Neuronal stem cell (in vitro differentiated cells): ENCODE measurements around the gene NPAS3.

Source experiments
- DNase-seq: peaks from one replicate; pipeline ENCODE4 v3.0.0-alpha.2; 2013; ENCODE audit warnings: low spot score
- H2AFZ ChIP-seq: one replicate; pipeline ENCODE4 v1.6.1; 2013; ENCODE audit warnings: mild to moderate bottlenecking, low read length, inconsistent platforms
- H2AK5ac ChIP-seq: 2 replicates; pipeline ENCODE4 v1.6.1; 2013; ENCODE audit warnings: low read depth, mild to moderate bottlenecking, inconsistent platforms, low read length, moderate library complexity, mixed read lengths
- H2BK120ac ChIP-seq: 2 replicates; pipeline ENCODE4 v1.6.1; 2013; ENCODE audit warnings: low read depth, mild to moderate bottlenecking, inconsistent platforms, low read length, moderate library complexity, mixed read lengths
- H2BK12ac ChIP-seq: one replicate; pipeline ENCODE4 v1.6.1; 2013; ENCODE audit warnings: low read length, inconsistent platforms
- H2BK15ac ChIP-seq: 2 replicates; pipeline ENCODE4 v1.6.1; 2013; ENCODE audit warnings: mild to moderate bottlenecking, low read length, inconsistent platforms, mixed read lengths
- H2BK5ac ChIP-seq: one replicate; pipeline ENCODE4 v1.6.1; 2013; ENCODE audit warnings: inconsistent platforms, mild to moderate bottlenecking, low read length, moderate library complexity
- H3K14ac ChIP-seq: one replicate; pipeline ENCODE4 v1.6.1; 2013; ENCODE audit warnings: low read length, inconsistent platforms
- H3K18ac ChIP-seq: 2 replicates; pipeline ENCODE4 v1.6.1; 2013; ENCODE audit warnings: low read length, inconsistent platforms
- H3K23ac ChIP-seq: 2 replicates; pipeline ENCODE4 v1.6.1; 2013; ENCODE audit warnings: low read depth, mild to moderate bottlenecking, mixed read lengths, low read length, inconsistent platforms; ENCODE audit not compliant: poor library complexity
- H3K27ac ChIP-seq: replicated peaks from 3 replicates; pipeline ENCODE4 v1.5.1; 2013; ENCODE audit warnings: low read length, inconsistent platforms
- H3K27me3 ChIP-seq, 3 experiments: 2 replicates each; pipeline ENCODE4 v1.6.1; 2013; ENCODE audit warnings: low read length in 3 of 3, mild to moderate bottlenecking in 2 of 3, inconsistent platforms in 1 of 3, low read depth in 1 of 3, mixed read lengths in 1 of 3, moderate library complexity in 1 of 3; ENCODE audit not compliant: control insufficient read depth in 3 of 3, insufficient read depth in 3 of 3
- H3K36me3 ChIP-seq, 2 donors: replicated peaks in 1 of 2; 2 replicates each; pipeline ENCODE4 v1.6.1; 2013; ENCODE audit warnings: low read length in 2 of 2; ENCODE audit not compliant: control insufficient read depth in 2 of 2, insufficient read depth in 2 of 2
- H3K4ac ChIP-seq: 2 replicates; pipeline ENCODE4 v1.6.1; 2013; ENCODE audit warnings: inconsistent platforms, mild to moderate bottlenecking, low read length, moderate library complexity
- H3K4me1 ChIP-seq, 2 donors: 1 replicate in 1 of 2; 2 replicates in 1 of 2; pipeline ENCODE4 v1.6.1; 2013; ENCODE audit warnings: low read length in 2 of 2, low read depth in 1 of 2; ENCODE audit not compliant: control insufficient read depth in 2 of 2, insufficient read depth in 1 of 2
- H3K4me2 ChIP-seq: one replicate; pipeline ENCODE4 v1.6.1; 2013; ENCODE audit warnings: mild to moderate bottlenecking, low read length, inconsistent platforms; ENCODE audit not compliant: insufficient read depth, poor library complexity, severe bottlenecking
- H3K4me3 ChIP-seq, 2 donors: 2 replicates each; pipeline ENCODE4 v1.5.1; 2013; ENCODE audit warnings: low read length in 2 of 2, mild to moderate bottlenecking in 2 of 2, inconsistent platforms in 1 of 2, moderate library complexity in 1 of 2
- H3K79me1 ChIP-seq: one replicate; pipeline ENCODE4 v1.6.1; 2013; ENCODE audit warnings: low read depth, mild to moderate bottlenecking, inconsistent platforms, low read length, moderate library complexity
- H3K9ac ChIP-seq: one replicate; pipeline ENCODE4 v1.6.1; 2013; ENCODE audit warnings: mild to moderate bottlenecking, low read depth, low read length, inconsistent platforms; ENCODE audit not compliant: poor library complexity
- H3K9me3 ChIP-seq, 2 donors: replicated peaks in 1 of 2; 2 replicates each; pipeline versions ENCODE3 to v1.6.1; 2013; ENCODE audit warnings: low read length in 2 of 2, mild to moderate bottlenecking in 2 of 2, inconsistent platforms in 1 of 2, low read depth in 1 of 2, mixed read lengths in 1 of 2, moderate library complexity in 1 of 2; ENCODE audit not compliant: control insufficient read depth in 2 of 2, insufficient read depth in 1 of 2
- H4K8ac ChIP-seq: one replicate; pipeline ENCODE4 v1.6.1; 2013; ENCODE audit warnings: low read depth, mild to moderate bottlenecking, inconsistent platforms, low read length, moderate library complexity
- H4K91ac ChIP-seq: one replicate; pipeline ENCODE4 v1.6.1; 2013; ENCODE audit warnings: low read length, low read depth, mild to moderate bottlenecking, inconsistent platforms; ENCODE audit not compliant: poor library complexity
- WGBS, 2 donors: extraction: QIAGEN DNeasy Blood & Tissue Kit; methylation state at CpG; one replicate each; pipeline ENCODE4 v1.1.7; 2013; ENCODE audit warnings: missing lambda C conversion rate in 2 of 2, mixed read lengths in 1 of 2; ENCODE audit not compliant: insufficient read length in 2 of 2, insufficient replicate concordance in 1 of 2; ENCODE audit errors: extremely low coverage in 2 of 2; 5-methylcytosine and 5-hydroxymethylcytosine counted together

NPAS3 gene

DNA sequence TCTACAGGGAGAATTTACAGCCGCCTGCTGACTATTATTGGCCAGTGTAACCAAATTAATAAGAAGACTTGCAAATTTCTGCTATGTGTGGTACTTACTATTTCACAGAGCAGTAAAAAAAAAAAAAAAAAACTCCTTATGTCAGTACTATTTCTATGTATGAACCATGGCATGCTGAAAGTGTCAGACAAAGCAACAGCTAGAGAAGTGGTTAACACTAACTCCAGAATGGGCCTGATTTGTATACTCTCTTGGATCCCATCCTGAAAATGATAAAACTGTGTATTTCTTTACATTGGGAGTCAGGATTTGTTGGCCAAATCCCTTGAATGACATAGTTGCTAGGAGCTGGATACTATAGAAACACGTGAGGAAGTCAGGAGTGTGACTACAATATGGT, 595.4 kb downstream of the NPAS3 start:
- no peak overlapping the region for H2BK12ac ChIP-seq
- no peak overlapping the region for H3K4me3 ChIP-seq
- H3K27ac ChIP-seq = no peak overlapping the region
- no peak overlapping the region for H3K9ac ChIP-seq
- WGBS, 2 donors = no CpG with 5 or more reads among the region's 2 CpGs
- no peak overlapping the region for H2AFZ ChIP-seq
- no peak overlapping the region for H3K4ac ChIP-seq
- H3K27me3 ChIP-seq = no peaks in the 10 kb centered on the region
- no peak overlapping the region for H3K14ac ChIP-seq
- no peak overlapping the region for H4K91ac ChIP-seq
- H4K8ac ChIP-seq = no peak overlapping the region
- H2BK15ac ChIP-seq = no peak overlapping the region
- H3K79me1 ChIP-seq = no peaks in the 10 kb centered on the region
- no peak for DNase-seq
- no peak overlapping the region for H3K23ac ChIP-seq
- no peak overlapping the region for H3K18ac ChIP-seq
- peaks cover 0 to 3% of the 10 kb centered on the region in 2 donors for H3K36me3 ChIP-seq
- no peak overlapping the region for H2BK120ac ChIP-seq
- H2BK5ac ChIP-seq = no peak overlapping the region
- no peak overlapping the region for H3K4me2 ChIP-seq
- H2AK5ac ChIP-seq = no peak overlapping the region
- peaks cover 2 to 7% of the 10 kb centered on the region in 2 donors for H3K4me1 ChIP-seq
- H3K9me3 ChIP-seq = no peaks in the 10 kb centered on the region

DNA sequence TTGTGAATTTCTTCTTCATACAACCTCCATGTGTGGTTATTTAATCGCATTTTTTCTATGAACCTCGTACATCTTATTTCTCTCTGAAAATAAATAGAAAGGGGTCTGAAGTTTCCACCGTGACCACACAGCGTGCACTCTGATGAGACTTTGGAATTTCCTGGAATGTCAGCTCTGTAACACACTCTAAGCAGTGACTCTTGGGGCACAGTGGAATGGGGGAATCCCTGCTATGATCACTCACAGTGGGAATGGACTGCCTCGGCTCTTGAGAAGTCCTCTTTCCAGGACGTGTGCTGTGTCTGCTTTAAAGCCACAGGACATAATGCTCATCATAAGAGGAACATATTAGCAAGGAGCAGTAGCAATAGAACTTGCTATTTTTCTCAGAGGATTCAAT, 596.0 kb downstream of the NPAS3 start:
- Histone ChIP-seq H2BK12ac (peak overlapping the region; percentile 43), H3K27ac (no peak overlapping the region), H2AK5ac (no peak overlapping the region), H3K4me2 (no peak overlapping the region), H2BK120ac (no peak overlapping the region), H3K14ac (no peak overlapping the region), H3K9me3 (no peaks in the 10 kb centered on the region), H2BK5ac (no peak overlapping the region), H3K23ac (no peak overlapping the region), H3K18ac (no peak overlapping the region), H4K91ac (no peak overlapping the region), H3K4me3 (no peak overlapping the region), H2BK15ac (no peak overlapping the region), H3K4ac (no peak overlapping the region), H4K8ac (no peak overlapping the region), H3K79me1 (no peaks in the 10 kb centered on the region), H3K9ac (no peak overlapping the region), H3K27me3 (no peaks in the 10 kb centered on the region), H2AFZ (no peak overlapping the region), H3K36me3 (peaks cover 0 to 2% of the 10 kb centered on the region in 2 donors), H3K4me1 (peaks cover 2 to 11% of the 10 kb centered on the region in 2 donors)
- DNase-seq = no peak
- no CpG with 5 or more reads among the region's 6 CpGs for WGBS, 2 donors

DNA sequence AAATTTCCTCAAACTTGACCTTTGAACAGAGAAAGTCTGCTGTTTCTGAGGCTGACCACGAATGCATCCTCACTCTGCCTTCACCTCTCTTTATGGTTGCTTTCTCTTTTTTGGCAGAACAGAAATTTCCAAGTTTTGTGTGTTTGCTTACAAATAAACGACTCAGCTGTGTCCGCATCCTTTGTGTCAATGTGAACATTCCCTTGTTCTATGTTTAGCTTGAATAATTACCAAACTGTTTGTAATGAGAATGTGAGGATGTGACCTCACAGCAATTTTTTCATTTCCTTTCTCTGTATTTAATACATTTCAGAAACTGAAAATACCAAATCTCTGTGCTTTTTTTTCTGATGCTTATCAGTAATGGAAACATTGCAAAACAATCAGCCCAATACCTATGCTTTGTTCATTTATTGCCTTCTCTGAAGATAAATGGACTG, 601.3 kb downstream of the NPAS3 start:
- Histone ChIP-seq H3K27ac (no peak overlapping the region), H2AK5ac (no peak overlapping the region), H3K9me3 (no peaks in the 10 kb centered on the region), H3K14ac (no peak overlapping the region), H3K27me3 (no peaks in the 10 kb centered on the region), H3K4me3 (no peak overlapping the region), H4K91ac (no peak overlapping the region), H3K36me3 (no peaks in the 10 kb centered on the region), H3K79me1 (no peaks in the 10 kb centered on the region), H3K9ac (no peak overlapping the region), H2BK12ac (no peak overlapping the region), H3K4me1 (peaks cover 5 to 11% of the 10 kb centered on the region in 2 donors), H2BK5ac (no peak overlapping the region), H3K23ac (no peak overlapping the region), H2BK15ac (no peak overlapping the region), H3K4me2 (no peak overlapping the region), H3K4ac (no peak overlapping the region), H2AFZ (no peak overlapping the region), H3K18ac (no peak overlapping the region), H4K8ac (no peak overlapping the region), H2BK120ac (no peak overlapping the region)
- no CpG with 5 or more reads among the region's 3 CpGs for WGBS, 2 donors
- no peak for DNase-seq

DNA sequence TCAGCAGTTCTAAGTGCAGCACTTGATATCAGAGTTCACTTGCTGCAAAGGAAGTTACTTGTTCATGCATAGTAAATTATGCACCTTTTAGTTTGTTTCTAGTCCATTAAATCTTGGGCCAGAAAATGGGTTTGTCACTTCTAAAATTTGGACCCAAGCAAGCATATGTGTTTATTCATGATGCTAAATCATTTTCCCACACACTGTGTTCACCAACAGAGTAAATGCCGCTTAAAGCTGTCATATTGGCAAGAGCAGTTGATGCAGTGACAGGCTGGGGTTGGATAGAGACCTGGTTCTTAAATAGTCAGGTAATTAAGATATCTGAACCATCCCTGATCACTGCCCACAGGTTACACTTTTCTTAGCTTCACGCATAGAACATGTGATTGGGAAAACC, 602.5 kb downstream of the NPAS3 start:
- DNase-seq = no peak
- H3K27me3 ChIP-seq = no peaks in the 10 kb centered on the region
- no peak overlapping the region for H2BK120ac ChIP-seq
- H3K79me1 ChIP-seq = no peaks in the 10 kb centered on the region
- no peak overlapping the region for H3K23ac ChIP-seq
- peaks cover 5 to 11% of the 10 kb centered on the region in 2 donors for H3K4me1 ChIP-seq
- no peak overlapping the region for H3K4ac ChIP-seq
- no peak overlapping the region for H2BK12ac ChIP-seq
- no peak overlapping the region for H3K14ac ChIP-seq
- no peaks in the 10 kb centered on the region for H3K36me3 ChIP-seq
- H4K8ac ChIP-seq = no peak overlapping the region
- H3K9ac ChIP-seq = no peak overlapping the region
- no CpG with 5 or more reads among the region's 2 CpGs for WGBS, 2 donors
- no peak overlapping the region for H3K18ac ChIP-seq
- no peaks in the 10 kb centered on the region for H3K9me3 ChIP-seq
- H3K4me3 ChIP-seq = no peak overlapping the region
- H2BK5ac ChIP-seq = no peak overlapping the region
- H2AK5ac ChIP-seq = no peak overlapping the region
- no peak overlapping the region for H4K91ac ChIP-seq
- H2AFZ ChIP-seq = no peak overlapping the region
- no peak overlapping the region for H2BK15ac ChIP-seq
- H3K4me2 ChIP-seq = no peak overlapping the region
- H3K27ac ChIP-seq = no peak overlapping the region
